NCI-H146 treated with DMSO at 0.1 percent for 48 hours (cell line): Measurements from ENCODE around the gene TMEM253.
A peak's percentile ranks its signal among the peaks of the same experiment; 100 is the strongest.

Experiments used
- DNase-seq: peaks from one replicate; lab custom pipeline; 2025; ENCODE audit not compliant: unreplicated experiment; lab: John Stamatoyannopoulos, UW

The TMEM253 gene

GRCh38 chr14:21100931-21101330 lies at the start of gene TMEM253:
Gene TMEM253, plus strand, starts transcription at chr14:21101066. Its CDS starts 278 bp downstream, at chr14:21101344.
- no peak for DNase-seq

- no peak for DNase-seq
These were observed 47.4 kb upstream of the TMEM253 start for GRCh38 chr14:21053184-21054122.

DNA sequence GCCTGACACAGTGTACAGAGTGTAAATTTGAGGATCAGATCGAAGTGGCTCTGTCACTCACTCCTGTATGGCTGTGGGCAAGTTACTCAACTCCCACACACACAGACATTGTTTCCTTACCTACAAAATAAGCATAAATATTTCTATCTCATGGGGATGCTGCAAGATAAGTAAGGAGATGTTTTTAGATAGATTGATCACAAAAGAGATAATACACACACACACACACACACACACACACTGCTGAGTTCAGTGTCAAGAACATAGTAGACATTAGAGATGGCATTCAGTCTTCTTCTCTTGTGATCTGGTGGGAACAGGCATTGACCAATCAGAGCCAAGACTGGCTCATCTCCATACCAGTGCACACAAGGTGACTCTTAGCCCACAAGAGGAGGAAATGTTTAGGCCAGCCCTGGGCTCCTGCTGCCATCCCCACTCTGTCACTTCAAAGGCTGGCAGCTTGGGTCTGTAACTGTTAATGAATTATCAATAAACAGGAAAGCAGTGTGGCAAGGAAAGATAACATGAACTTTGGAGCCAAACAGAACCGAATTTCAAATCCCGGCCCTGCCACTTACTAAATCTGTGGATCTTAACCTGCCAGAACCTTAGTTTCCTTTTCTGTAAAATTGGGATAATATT lies 46.6 kb upstream of the TMEM253 start:
- no peak for DNase-seq

- DNase-seq, result no peak
These were observed 46.1 kb upstream of the TMEM253 start for GRCh38 chr14:21054768-21055145.

DNA sequence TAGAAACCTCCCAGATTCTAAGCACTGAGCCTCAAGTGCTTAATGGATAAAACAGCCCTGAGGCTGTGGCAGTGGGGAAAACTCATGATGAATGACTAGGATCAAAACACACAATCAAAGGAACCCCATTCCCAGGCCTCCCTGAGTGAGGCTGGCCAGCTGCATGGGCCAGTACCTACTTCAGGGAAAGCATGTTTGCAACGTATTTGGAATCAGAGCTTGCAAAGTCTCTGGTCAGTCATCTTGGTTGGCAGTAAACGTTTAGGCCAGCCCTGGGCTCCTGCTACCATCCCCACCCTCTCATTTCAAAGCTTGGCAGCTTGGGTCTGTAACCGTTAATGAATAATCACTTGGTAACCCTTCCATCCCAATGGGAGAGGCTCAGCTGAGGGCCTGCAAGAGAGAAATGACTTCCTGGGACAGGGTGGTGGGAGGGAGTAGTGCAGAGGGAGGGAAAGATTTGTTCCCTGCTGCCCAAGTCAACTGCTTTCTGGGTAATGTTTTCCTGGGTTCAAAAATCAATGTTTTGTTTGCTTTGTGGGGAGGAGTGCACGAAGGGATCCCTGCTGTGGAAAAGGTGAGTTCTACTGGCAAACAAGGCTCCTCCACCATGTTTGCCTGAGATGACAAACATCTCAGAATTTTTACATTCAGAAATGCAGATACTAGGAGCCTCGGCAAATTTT lies 45.3 kb upstream of the TMEM253 start:
- no peak for DNase-seq

DNA sequence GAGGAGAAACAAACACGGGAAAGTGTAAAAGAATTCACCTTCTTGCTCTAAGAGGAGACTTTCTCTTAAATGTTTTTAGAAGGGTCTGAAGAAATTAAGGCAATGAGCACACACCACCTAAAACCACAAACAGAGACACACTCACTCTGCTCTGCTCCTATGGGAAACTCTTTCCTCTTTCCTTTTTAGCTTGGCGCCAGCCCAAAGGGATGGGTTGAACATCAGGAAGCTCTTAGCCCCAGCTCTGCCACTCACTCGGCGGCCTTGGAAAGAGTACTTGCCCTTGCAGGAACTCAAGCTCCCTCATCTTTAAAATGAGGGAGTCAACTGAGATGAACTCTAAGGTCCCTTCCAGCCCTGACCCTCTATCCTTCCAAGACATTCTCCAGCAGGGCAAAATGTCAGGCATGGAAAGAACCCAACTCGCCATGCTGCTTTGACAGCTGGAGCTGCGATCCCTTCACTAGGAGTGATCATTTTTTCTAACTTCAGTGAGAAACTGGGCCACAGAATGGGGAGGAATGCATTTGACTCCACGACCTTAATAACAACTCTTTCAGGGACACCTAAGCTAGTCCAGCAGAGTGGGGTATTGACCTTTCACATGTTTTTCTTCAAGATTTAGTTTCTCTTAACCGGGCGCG lies 44.2 kb upstream of the TMEM253 start:
- DNase-seq, result no peak

GRCh38 chr14:21057803-21058675 lies 42.8 kb upstream of the TMEM253 start, which contains the start of gene RNASE8:
Gene RNASE8, plus strand, starts transcription at chr14:21057822. Its CDS starts 71 bp downstream, at chr14:21057893.
- DNase-seq, result no peak

GRCh38 chr14:21058903-21059302 lies 42.0 kb upstream of the TMEM253 start:
- DNase-seq, result no peak

DNA sequence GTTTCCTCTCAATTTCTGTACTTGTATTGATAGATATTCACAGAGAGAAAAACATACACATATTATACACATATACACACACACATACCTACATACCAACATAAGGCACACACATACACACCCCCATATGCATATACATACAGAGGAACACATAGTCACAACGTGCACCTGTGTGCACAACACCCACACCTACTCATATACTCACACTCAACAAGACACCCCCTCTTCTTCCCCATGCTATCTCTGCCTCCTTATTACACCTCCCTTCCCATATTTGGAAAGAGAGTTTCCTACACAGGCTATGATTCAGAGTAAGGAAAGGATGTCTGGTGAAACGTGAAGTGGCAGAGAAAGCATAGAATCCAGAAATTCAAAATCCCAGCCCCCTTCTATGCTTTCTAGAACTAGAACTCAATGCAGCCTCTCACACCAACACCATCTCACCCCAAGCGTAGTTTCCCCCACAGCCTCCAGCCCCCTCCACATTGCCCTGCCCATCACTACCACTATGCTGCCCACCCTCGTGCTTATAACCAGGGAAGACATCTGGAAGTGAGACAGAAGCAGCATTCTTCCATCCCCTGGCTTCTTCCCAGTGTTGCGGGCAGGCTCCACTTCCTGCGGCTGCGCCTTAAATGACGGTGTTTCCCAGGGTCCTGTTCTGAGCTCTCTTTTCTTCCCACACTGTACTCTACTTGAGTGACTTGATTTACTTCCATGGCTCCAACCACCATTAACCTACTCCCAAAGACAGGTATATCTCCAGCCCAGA lies 40.8 kb upstream of the TMEM253 start:
- no peak for DNase-seq

GRCh38 chr14:21060614-21061346 lies 40.1 kb upstream of the TMEM253 start:
- no peak for DNase-seq

GRCh38 chr14:21061347-21061668 lies 39.6 kb upstream of the TMEM253 start:
- no peak for DNase-seq

- DNase-seq, result no peak
These were observed 37.4 kb upstream of the TMEM253 start for GRCh38 chr14:21063479-21063878.

GRCh38 chr14:21066882-21067502 lies 33.9 kb upstream of the TMEM253 start:
- peak; percentile 28 for DNase-seq

DNA sequence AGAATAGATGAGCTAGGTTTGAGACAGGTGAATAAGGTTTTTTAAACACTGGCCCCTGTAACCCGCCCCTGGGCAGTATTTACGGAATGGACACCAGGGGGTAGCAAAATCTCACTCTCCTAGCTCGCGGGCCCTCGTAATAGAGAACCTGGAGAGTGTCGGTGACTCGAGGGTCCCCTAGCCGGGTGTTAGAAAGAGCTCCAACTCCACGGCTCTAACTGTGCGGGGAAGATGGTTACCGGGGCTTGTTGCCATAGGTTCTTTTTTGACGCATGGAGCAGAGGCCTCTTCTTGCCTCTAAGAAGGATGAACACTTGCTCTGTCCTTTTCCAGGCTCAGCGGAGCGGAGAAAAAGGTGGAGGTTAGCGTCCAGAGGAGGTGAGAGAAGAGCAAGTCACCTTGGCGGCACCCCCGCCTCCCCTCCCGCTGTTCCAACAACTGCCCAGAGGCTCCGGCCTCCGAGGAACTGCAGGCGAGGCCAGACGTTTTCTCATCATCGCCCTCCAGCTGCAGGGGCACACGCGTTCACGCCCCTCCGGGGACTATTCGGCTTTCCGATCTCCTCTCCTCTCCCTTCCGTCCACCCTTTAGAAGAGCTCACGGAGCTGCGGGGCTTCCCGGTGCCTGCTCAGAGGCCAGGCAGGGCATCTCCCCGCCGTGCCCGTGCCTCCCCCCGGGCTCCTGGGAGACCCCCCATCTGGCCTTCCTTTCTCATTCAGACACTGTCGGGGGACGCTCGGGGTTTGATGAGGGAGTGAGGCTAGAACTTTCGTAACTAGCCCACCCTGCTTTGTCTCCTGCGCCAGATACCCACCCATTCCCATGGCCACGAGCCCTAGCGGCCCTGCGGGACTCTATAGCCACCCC lies 32.1 kb upstream of the TMEM253 start:
- DNase-seq, result peak; percentile 50

DNA sequence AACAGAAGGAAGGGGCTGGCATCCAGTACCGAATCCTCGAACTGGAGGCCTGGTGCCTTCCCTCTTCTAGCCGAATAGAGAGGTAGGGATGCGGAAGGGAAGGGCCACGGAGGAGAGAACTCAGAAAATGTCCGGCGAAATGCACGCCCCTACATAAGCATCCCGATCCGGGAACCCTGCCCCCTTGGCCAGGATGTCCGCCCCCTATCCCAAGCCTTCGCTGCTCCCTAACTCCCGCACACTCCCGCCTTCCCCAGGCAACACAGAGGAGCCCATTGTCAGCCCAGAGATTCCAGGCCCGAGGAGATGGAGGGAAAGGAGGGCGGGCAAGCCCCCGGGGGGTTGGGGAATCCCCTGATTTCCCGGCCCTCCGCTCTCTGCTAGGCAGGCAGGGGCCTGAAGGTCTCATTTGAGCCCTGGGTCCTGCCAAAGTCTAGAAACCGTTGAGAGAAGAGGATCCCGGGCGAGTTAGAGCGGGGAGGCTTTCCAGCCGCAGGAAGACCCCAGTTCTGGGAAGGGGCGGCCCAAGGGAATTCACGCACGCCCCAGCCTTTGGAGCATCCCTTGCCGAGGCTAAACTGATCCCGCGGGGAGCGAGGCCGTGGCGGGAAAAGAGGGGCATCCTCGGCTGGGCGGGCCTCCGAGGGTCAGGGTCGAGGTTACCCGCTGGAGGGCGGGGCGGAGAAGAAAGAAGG lies 31.3 kb upstream of the TMEM253 start:
- no peak for DNase-seq

DNA sequence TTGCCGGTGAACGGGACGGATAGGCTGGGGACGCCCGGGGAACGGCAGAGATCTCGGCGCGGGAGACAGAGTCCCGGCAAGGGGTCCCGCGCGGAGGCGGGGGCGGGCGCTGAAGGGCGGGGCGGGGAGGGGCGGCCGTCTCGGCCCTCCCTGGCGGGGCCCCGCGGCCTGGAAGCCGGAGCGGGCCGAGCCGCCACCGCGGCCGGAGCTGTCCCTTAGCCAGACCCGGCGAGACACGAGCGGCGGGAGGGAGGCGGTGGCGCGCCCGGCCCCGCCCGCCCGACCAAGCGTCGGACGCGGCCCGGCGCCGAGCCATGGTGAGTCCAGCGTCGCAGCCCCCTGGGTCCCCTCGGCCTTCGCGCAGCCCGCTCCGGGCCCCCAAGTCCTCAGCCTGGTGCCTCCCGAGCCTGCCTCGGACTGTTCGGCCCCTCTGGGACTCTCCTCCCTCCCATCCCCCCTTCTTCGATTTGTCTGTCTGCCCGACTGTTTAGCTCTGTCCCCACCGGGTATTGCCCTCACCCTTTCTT lies 30.7 kb upstream of the TMEM253 start, which contains the start of gene ARHGEF40:
ARHGEF40 (plus strand) TSS at position 222 of the 527 bp plus-strand sequence; CDS start at position 315, 93 bp downstream.
- DNase-seq, result no peak
